ENCODE data around the gene SIVA1. TPM values are rescaled to one million over a fixed set of nuclear protein-coding genes. Genes with fewer than 3 reads are reported as not detected.

Gene SIVA1
- total and polyA plus RNA-seq, 2 of the 8 experiments (the other 6 are each of a cell fraction or from before 2014, with no cell fraction given), result 123 to 589 TPM

GRCh38 chr14:104712881-104713734, 39.8 kb upstream of the SIVA1 start:
- WGBS, 2 experiments (ENCODE audit: extremely low coverage in 1 of 2, insufficient coverage in 1 of 2, insufficient read length in 1 of 2, insufficient replicate concordance in 2 of 2, low coverage in 1 of 2, low lambda C conversion rate in 2 of 2, missing lambda C conversion rate in 1 of 2), result 94% methylated on average over 38 of the region's 40 CpGs; no CpG with 5 or more reads in 1 of the 2 experiments
- H2BK120ac ChIP-seq (replicated peaks; ENCODE audit: low read depth, low read length), result no peak overlapping the region
- no peak for TF ChIP-seq HDAC6 (IDR thresholded peaks at IDR 0.05; ENCODE audit: low read depth, low read length)
- TF ChIP-seq RNF2 (IDR thresholded peaks at IDR 0.05; ENCODE audit: borderline replicate concordance, low read depth, low read length, missing control alignments, poor library complexity, severe bottlenecking), result no peak
- no peak for TF ChIP-seq EP300 (IDR thresholded peaks at IDR 0.05; ENCODE audit: borderline replicate concordance in 1 of 2, low read depth in 2 of 2, low read length in 2 of 2)
- TF ChIP-seq EZH2 (IDR thresholded peaks at IDR 0.05; ENCODE audit: low read depth, low read length, severe bottlenecking), result no peak
- no peak for TF ChIP-seq SAP30 (IDR thresholded peaks at IDR 0.05; ENCODE audit: insufficient read depth, insufficient replicate concordance, low read length)
- no peak for TF ChIP-seq BCL11A (IDR thresholded peaks at IDR 0.05; ENCODE audit: low read depth in 2 of 2, low read length in 2 of 2)
- TF ChIP-seq POLR2AphosphoS5 (IDR thresholded peaks at IDR 0.05; ENCODE audit: low read depth, low read length), result no peak
- no peak for TF ChIP-seq CBX5 (IDR thresholded peaks at IDR 0.05; ENCODE audit: low read depth, low read length)
- no peak for TF ChIP-seq KDM1A (IDR thresholded peaks at IDR 0.05; ENCODE audit: borderline replicate concordance, low read length)
- no peak for TF ChIP-seq SIN3A (conservative IDR thresholded peaks at IDR 0.05 in 1 of 2, IDR thresholded peaks at IDR 0.05 in 1 of 2; ENCODE audit: low read depth in 1 of 2, low read length in 2 of 2)

More at GRCh38 chr14:104712881-104713734, 39.8 kb upstream of the SIVA1 start:
- ChIA-PET CTCF (ENCODE audit: partially characterized antibody) (interaction anchor here (0.7 to 1.8 kb wide), 7 partner anchors 8 to 60 kb away, joined by 3 to 6 read pairs (median 3); partner anchors contain the start of gene ADSS1), POLR2A (ENCODE audit: partially characterized antibody) (interaction anchor here (1.3 to 1.4 kb wide), 2 partner anchors 9 to 11 kb away, joined by 3 read pairs; partner anchors contain the start of gene ADSS1)
- no peak overlapping the region for H3K9ac ChIP-seq (replicated peaks in 1 of 4; ENCODE audit: extremely low read depth in 1 of 4, low read depth in 3 of 4, low read length in 3 of 4)
- H3K56ac ChIP-seq (replicated peaks; ENCODE audit: insufficient read length, low read depth, low read length), result no peak overlapping the region
- no peaks in the 10 kb centered on the region for H3K23me2 ChIP-seq (ENCODE audit: low read depth, low read length)
- H4K5ac ChIP-seq (ENCODE audit: insufficient read length, low read depth, low read length), result no peak overlapping the region
- H4K8ac ChIP-seq (ENCODE audit: extremely low read depth, insufficient read depth, low read length), result no peak overlapping the region
- H3K4me2 ChIP-seq (ENCODE audit: insufficient read depth in 1 of 2, low read depth in 2 of 2, low read length in 2 of 2), result no peak overlapping the region
- no peak overlapping the region for H2BK15ac ChIP-seq (ENCODE audit: low read length)
- no peak overlapping the region for H2AK5ac ChIP-seq (ENCODE audit: low read depth, low read length)
- no peak overlapping the region for H2BK12ac ChIP-seq (ENCODE audit: low read depth, low read length)
- DNase-seq (ENCODE audit: low read depth in 1 of 2, low spot score in 2 of 2) (no peak), FAIRE-seq (no peak)
- H3K23ac ChIP-seq (ENCODE audit: insufficient read length), result no peak overlapping the region
- H3K14ac ChIP-seq (ENCODE audit: insufficient read length), result no peak overlapping the region
- H2BK20ac ChIP-seq (ENCODE audit: low read length), result no peak overlapping the region
- H3K18ac ChIP-seq (ENCODE audit: extremely low read depth, low read length), result no peak overlapping the region
- H4K20me1 ChIP-seq (replicated peaks in 1 of 2; ENCODE audit: control insufficient read depth in 1 of 2, insufficient read depth in 2 of 2, low read length in 2 of 2), result peaks cover 0 to 9% of the 10 kb centered on the region in 2 experiments
- no peak overlapping the region for H4K91ac ChIP-seq (replicated peaks; ENCODE audit: insufficient read length, low read length)
- no peaks in the 10 kb centered on the region for H3K79me2 ChIP-seq (ENCODE audit: control insufficient read depth in 1 of 2, insufficient read depth in 2 of 2, low read length in 2 of 2)
- no peak overlapping the region for H3K4me3 ChIP-seq (ENCODE audit: extremely low read depth in 1 of 4, insufficient read depth in 2 of 4, low read depth in 3 of 4, low read length in 4 of 4)
- no peak overlapping the region for H3K27ac ChIP-seq (ENCODE audit: low read depth, low read length)
- peaks cover 0 to 7% (median 3%) of the 10 kb centered on the region in 4 experiments; a peak in 4 of 7 replicates for H3K4me1 ChIP-seq (replicated peaks in 1 of 4; ENCODE audit: control insufficient read depth in 3 of 4, insufficient read depth in 4 of 4, low read length in 3 of 4)
- peaks cover 2 to 47% (median 5%) of the 10 kb centered on the region in 4 experiments; a peak in 5 of 8 replicates for H3K36me3 ChIP-seq (ENCODE audit: control insufficient read depth in 2 of 4, insufficient read depth in 4 of 4, low read length in 3 of 4)
- no peak overlapping the region for H3K4ac ChIP-seq (replicated peaks; ENCODE audit: insufficient read length, low read depth, low read length)
- no peaks in the 10 kb centered on the region for H3K9me3 ChIP-seq (ENCODE audit: insufficient read depth in 2 of 2, low read depth in 1 of 2, low read length in 1 of 2)
- H3K79me1 ChIP-seq (ENCODE audit: low read depth, low read length), result no peaks in the 10 kb centered on the region; the same call in 1 of the 2 replicates
- H2AFZ ChIP-seq (ENCODE audit: low read length), result no peak overlapping the region
- H3K27me3 ChIP-seq (replicated peaks in 1 of 4; ENCODE audit: control insufficient read depth in 3 of 4, extremely low read depth in 1 of 4, insufficient read depth in 3 of 4, low read length in 3 of 4), result no peaks in the 10 kb centered on the region
- H2BK5ac ChIP-seq (ENCODE audit: low read depth, low read length), result no peak overlapping the region
